Muscle layer of colon (tissue), 2 donors: Measurements from ENCODE around the gene GPRC6A.

Experiments
- H3K27ac ChIP-seq: one replicate; pipeline ENCODE4 v1.7.0; 2013; ENCODE audit warnings: low read depth, mild to moderate bottlenecking, low read length, moderate library complexity
- H3K27me3 ChIP-seq, 2 donors: one replicate each; pipeline ENCODE4 v1.7.0; 2013; ENCODE audit warnings: low read length in 2 of 2, mild to moderate bottlenecking in 2 of 2; ENCODE audit not compliant: insufficient read depth in 2 of 2, control insufficient read depth in 1 of 2
- H3K36me3 ChIP-seq: one replicate; pipeline ENCODE4 v1.7.0; 2013; ENCODE audit warnings: mild to moderate bottlenecking, low read length; ENCODE audit not compliant: insufficient read depth
- H3K4me1 ChIP-seq: one replicate; pipeline ENCODE4 v1.7.0; 2013; ENCODE audit warnings: mild to moderate bottlenecking, low read length; ENCODE audit not compliant: insufficient read depth
- H3K4me3 ChIP-seq, 2 donors: one replicate each; pipeline ENCODE4 v1.7.0; 2013; ENCODE audit warnings: low read length in 2 of 2, low read depth in 1 of 2, mild to moderate bottlenecking in 1 of 2, moderate library complexity in 1 of 2
- H3K9ac ChIP-seq: one replicate; pipeline ENCODE4 v1.7.0; 2013; ENCODE audit warnings: low read length
- H3K9me3 ChIP-seq: one replicate; pipeline ENCODE4 v1.7.0; 2013; ENCODE audit warnings: mild to moderate bottlenecking, low read length
- donor health status: abdominal sarcoma.
- donor health status: Adenocarcinoma of cecum.

The GPRC6A gene

GRCh38 chr6:116773886-116774285, 55.0 kb downstream of the GPRC6A start:
- Histone ChIP-seq H3K4me3 (no peak overlapping the region), H3K27ac (no peak overlapping the region), H3K36me3 (no peaks in the 10 kb centered on the region), H3K27me3 (no peaks in the 10 kb centered on the region), H3K4me1 (no peaks in the 10 kb centered on the region), H3K9ac (no peak overlapping the region), H3K9me3 (no peaks in the 10 kb centered on the region)

GRCh38 chr6:116772450-116772849, 56.4 kb downstream of the GPRC6A start:
- no peaks in the 10 kb centered on the region for H3K27me3 ChIP-seq
- H3K9ac ChIP-seq = no peak overlapping the region

GRCh38 chr6:116767715-116768114, 61.2 kb downstream of the GPRC6A start:
- H3K36me3 ChIP-seq = no peaks in the 10 kb centered on the region
- H3K4me1 ChIP-seq = no peaks in the 10 kb centered on the region
- H3K27me3 ChIP-seq = peaks cover 6 to 11% of the 10 kb centered on the region in 2 donors
- no peaks in the 10 kb centered on the region for H3K9me3 ChIP-seq
- H3K4me3 ChIP-seq = no peak overlapping the region
- H3K9ac ChIP-seq = no peak overlapping the region
- H3K27ac ChIP-seq = no peak overlapping the region

More at GRCh38 chr6:116772450-116772849, 56.4 kb downstream of the GPRC6A start:
- Histone ChIP-seq H3K36me3 (no peaks in the 10 kb centered on the region), H3K4me3 (no peak overlapping the region), H3K9me3 (no peaks in the 10 kb centered on the region), H3K4me1 (no peaks in the 10 kb centered on the region), H3K27ac (no peak overlapping the region)

GRCh38 chr6:116766506-116767176, 62.2 kb downstream of the GPRC6A start:
- no peaks in the 10 kb centered on the region for H3K4me1 ChIP-seq
- no peaks in the 10 kb centered on the region for H3K9me3 ChIP-seq
- H3K4me3 ChIP-seq = no peak overlapping the region
- no peak overlapping the region for H3K9ac ChIP-seq
- no peak overlapping the region for H3K27ac ChIP-seq
- H3K36me3 ChIP-seq = no peaks in the 10 kb centered on the region
- H3K27me3 ChIP-seq = peaks cover 6 to 11% of the 10 kb centered on the region in 2 donors

GRCh38 chr6:116764961-116765841, 63.7 kb downstream of the GPRC6A start, which contains the start of gene FAM162B:
Gene FAM162B (minus strand): TSS chr6:116765719. CDS start chr6:116765576, 143 bp downstream.
- H3K36me3 ChIP-seq = no peaks in the 10 kb centered on the region
- peak within 1 kb of the TSS; percentile 49 to 52 for H3K4me3 ChIP-seq
- no peaks in the 10 kb centered on the region for H3K4me1 ChIP-seq
- H3K9ac ChIP-seq = no peak within 1 kb of the TSS
- peaks cover 6 to 11% of the 10 kb centered on the region in 2 donors for H3K27me3 ChIP-seq
- H3K9me3 ChIP-seq = no peaks in the 10 kb centered on the region
- H3K27ac ChIP-seq = no peak within 1 kb of the TSS

GRCh38 chr6:116764629-116764960, 64.3 kb downstream of the GPRC6A start:
- Histone ChIP-seq H3K4me1 (no peaks in the 10 kb centered on the region), H3K27ac (no peak overlapping the region), H3K9ac (no peak overlapping the region), H3K9me3 (no peaks in the 10 kb centered on the region), H3K27me3 (peaks cover 6 to 11% of the 10 kb centered on the region in 2 donors), H3K36me3 (no peaks in the 10 kb centered on the region), H3K4me3 (peak overlapping the region; percentile 49 to 52)

- H3K27ac ChIP-seq = no peak overlapping the region
- H3K27me3 ChIP-seq = peaks cover 6 to 11% of the 10 kb centered on the region in 2 donors
- no peaks in the 10 kb centered on the region for H3K4me1 ChIP-seq
- H3K9ac ChIP-seq = no peak overlapping the region
- no peaks in the 10 kb centered on the region for H3K36me3 ChIP-seq
- no peaks in the 10 kb centered on the region for H3K9me3 ChIP-seq
- H3K4me3 ChIP-seq = peak overlapping the region in 1 of 2 donors; percentile 52
Measured at GRCh38 chr6:116763906-116764628, 64.8 kb downstream of the GPRC6A start.

GRCh38 chr6:116763048-116763447, 65.8 kb downstream of the GPRC6A start:
- Histone ChIP-seq H3K27ac (no peak overlapping the region), H3K4me3 (no peak overlapping the region), H3K9me3 (no peaks in the 10 kb centered on the region), H3K27me3 (peaks cover 6 to 11% of the 10 kb centered on the region in 2 donors), H3K9ac (no peak overlapping the region), H3K36me3 (no peaks in the 10 kb centered on the region), H3K4me1 (no peaks in the 10 kb centered on the region)

- H3K27me3 ChIP-seq = peaks cover 6 to 11% of the 10 kb centered on the region in 2 donors
- no peaks in the 10 kb centered on the region for H3K9me3 ChIP-seq
- H3K36me3 ChIP-seq = no peaks in the 10 kb centered on the region
- no peak overlapping the region for H3K27ac ChIP-seq
- no peak overlapping the region for H3K9ac ChIP-seq
- no peak overlapping the region for H3K4me3 ChIP-seq
- H3K4me1 ChIP-seq = no peaks in the 10 kb centered on the region
Measured at GRCh38 chr6:116762235-116762634, 66.6 kb downstream of the GPRC6A start.

- no peaks in the 10 kb centered on the region for H3K4me1 ChIP-seq
- H3K4me3 ChIP-seq = no peak overlapping the region
- no peaks in the 10 kb centered on the region for H3K36me3 ChIP-seq
- H3K27me3 ChIP-seq = peaks cover 6 to 11% of the 10 kb centered on the region in 2 donors
- H3K27ac ChIP-seq = no peak overlapping the region
- no peak overlapping the region for H3K9ac ChIP-seq
- no peaks in the 10 kb centered on the region for H3K9me3 ChIP-seq
Measured at GRCh38 chr6:116761779-116762178, 67.1 kb downstream of the GPRC6A start.

GRCh38 chr6:116745176-116745575, 83.7 kb downstream of the GPRC6A start:
- Histone ChIP-seq H3K27ac (no peak overlapping the region), H3K4me1 (no peaks in the 10 kb centered on the region), H3K36me3 (no peaks in the 10 kb centered on the region), H3K9me3 (no peaks in the 10 kb centered on the region), H3K27me3 (no peaks in the 10 kb centered on the region), H3K9ac (no peak overlapping the region), H3K4me3 (no peak overlapping the region)
